HepG2 (cell line): ENCODE results near the gene IL17C. TPM values are rescaled to one million over a fixed set of nuclear protein-coding genes. Genes with fewer than 3 reads are reported as not detected.

Source experiments
- ATAC-seq: fragments of 200-7000 bp; cut with Tn5 transposase; 3 replicates; pipeline ENCODE4 v1.9.1; 2020; ENCODE audit warnings: mild to moderate bottlenecking, moderate library complexity
- BruUV-seq: library from RNA; stranded (reverse); fragments of 400-500 nt; replicated peaks from 2 replicates; lab custom pipeline; 2021; lab: Mats Ljungman, UMichigan
- CTCF ChIA-PET: fragments of 300-600 bp; formaldehyde crosslinking; extraction: SDS; loops from one replicate; lab custom pipeline; 2021; ENCODE audit warnings: low total read pairs, inconsistent platforms, low intra/inter-chr PET ratio; lab: Yijun Ruan, JAX
- POLR2A ChIA-PET: fragments of 350-600 bp; sonication (Branson Sonifier 250); formaldehyde crosslinking; loops from one replicate; lab custom pipeline; 2020; ENCODE audit warnings: antibody characterized with exemption, inconsistent platforms; lab: Yijun Ruan, JAX
- DNase-seq: peaks from one replicate; pipeline ENCODE4 v3.0.0-alpha.2; 2015; ENCODE audit warnings: low spot score
- FAIRE-seq: peaks from 3 replicates; lab custom pipeline; 2011; peaks lifted over from hg19 to GRCh38; lab: Jason Lieb, UNC
- H2AFZ ChIP-seq: one replicate; pipeline ENCODE4 v1.6.1; 2011; ENCODE audit warnings: low read length, inconsistent platforms
- H3K27ac ChIP-seq: fragments of 300-600 bp; 3 replicates; pipeline ENCODE4 v1.8.0; 2011; ENCODE audit warnings: mixed run types, mild to moderate bottlenecking, mixed read lengths, low read length, inconsistent platforms; ENCODE audit not compliant: insufficient read depth; ENCODE audit errors: extremely low read length
- H3K27me3 ChIP-seq, 2 experiments: fragments of 200-600 bp in 1 of 2; 2 replicates in 1 of 2; 3 replicates in 1 of 2; pipeline versions ENCODE4 v1.6.0 to v1.8.0; 2011; ENCODE audit warnings: low read length in 2 of 2, mild to moderate bottlenecking in 2 of 2, moderate library complexity in 2 of 2, inconsistent platforms in 1 of 2; ENCODE audit not compliant: insufficient read depth in 2 of 2, control insufficient read depth in 1 of 2
- H3K36me3 ChIP-seq, 2 experiments: fragments of 200-600 bp in 1 of 2; replicated peaks in 1 of 2; 2 replicates in 1 of 2; 3 replicates in 1 of 2; pipeline versions ENCODE4 v1.5.1 to v1.8.0; 2011; ENCODE audit warnings: low read length in 2 of 2, inconsistent platforms in 1 of 2; ENCODE audit not compliant: insufficient read depth in 2 of 2, control insufficient read depth in 1 of 2
- H3K4me1 ChIP-seq: 2 replicates; pipeline ENCODE4 v1.5.1; 2012; ENCODE audit warnings: low read length, inconsistent platforms; ENCODE audit not compliant: insufficient read depth
- H3K4me2 ChIP-seq: 2 replicates; pipeline ENCODE4 v1.6.0; 2011; ENCODE audit warnings: low read depth, low read length, inconsistent platforms
- H3K4me3 ChIP-seq, 3 experiments: fragments of 200-600 bp in 1 of 3; sonication (generic), shearing (Covaris generic) in 1 of 3; replicated peaks in 1 of 3; 2 replicates each; pipeline ENCODE4 v1.5.1; 2011 to 2016; ENCODE audit warnings: low read length in 3 of 3, inconsistent platforms in 2 of 3, low read depth in 2 of 3, mild to moderate bottlenecking in 2 of 3, control low read depth in 1 of 3, mixed read lengths in 1 of 3; ENCODE audit not compliant: insufficient read depth in 1 of 3
- H3K79me2 ChIP-seq: one replicate; pipeline ENCODE4 v1.6.1; 2011; ENCODE audit warnings: low read length, inconsistent platforms; ENCODE audit not compliant: insufficient read depth
- H3K9ac ChIP-seq: 2 replicates; pipeline ENCODE4 v1.6.0; 2011; ENCODE audit warnings: mild to moderate bottlenecking, low read depth, low read length, inconsistent platforms; ENCODE audit not compliant: insufficient read depth
- H3K9me3 ChIP-seq: 2 replicates; pipeline ENCODE4 v1.5.1; 2012; ENCODE audit warnings: mild to moderate bottlenecking, low read length
- H4K20me1 ChIP-seq: 2 replicates; pipeline ENCODE4 v1.6.0; 2011; ENCODE audit warnings: inconsistent platforms, mild to moderate bottlenecking, low read length, moderate library complexity; ENCODE audit not compliant: insufficient read depth
- ELF4 ChIP-seq: sonication (generic); formaldehyde crosslinking; IDR thresholded peaks from 2 replicates; pipeline ENCODE4 v1.5.0; 2020; ENCODE audit warnings: missing genetic modification reagents, mild to moderate bottlenecking, moderate library complexity, borderline replicate concordance
- NFYC ChIP-seq: IDR thresholded peaks from 2 replicates; pipeline ENCODE4 v1.6.1; 2016; ENCODE audit warnings: missing genetic modification reagents, missing compliant biosample characterization
- PAWR ChIP-seq: sonication (generic); formaldehyde crosslinking; IDR thresholded peaks from 2 replicates; pipeline ENCODE4 v1.4.0; 2020; ENCODE audit warnings: missing genetic modification reagents, mild to moderate bottlenecking, borderline replicate concordance
- POGK ChIP-seq: sonication (generic); formaldehyde crosslinking; conservative IDR thresholded peaks from 2 replicates; pipeline ENCODE4 v1.8.0; 2022; ENCODE audit warnings: mild to moderate bottlenecking, moderate library complexity, missing genetic modification reagents
- POLR2AphosphoS2 ChIP-seq: IDR thresholded peaks from 2 replicates; pipeline ENCODE4 v1.6.1; 2011; ENCODE audit warnings: low read depth, low read length, improper control_type of control experiment
- THAP11 ChIP-seq: IDR thresholded peaks from 2 replicates; pipeline ENCODE4 v1.6.1; 2016; ENCODE audit warnings: missing biosample characterization, missing genetic modification reagents
- XBP1 ChIP-seq: sonication (generic); formaldehyde crosslinking; IDR thresholded peaks from 2 replicates; pipeline ENCODE4 v1.5.0; 2020; ENCODE audit warnings: missing genetic modification reagents
- ZBTB20 ChIP-seq: sonication (generic); formaldehyde crosslinking; IDR thresholded peaks from 2 replicates; pipeline ENCODE4 v1.8.1; 2023; ENCODE audit warnings: missing genetic modification reagents, low read depth, mild to moderate bottlenecking, borderline replicate concordance
- ZNF317 ChIP-seq: sonication (generic); formaldehyde crosslinking; IDR thresholded peaks from 2 replicates; pipeline ENCODE4 v1.5.0; 2020; ENCODE audit warnings: mild to moderate bottlenecking, missing genetic modification reagents
- ZNF841 ChIP-seq: sonication (generic); formaldehyde crosslinking; IDR thresholded peaks from 2 replicates; pipeline ENCODE4 v1.8.1; 2023; ENCODE audit warnings: missing genetic modification reagents, borderline replicate concordance
- WGBS: methylation state at CpG from one replicate; pipeline ENCODE4 v1.1.6; 2017; ENCODE audit warnings: low lambda C conversion rate; 5-methylcytosine and 5-hydroxymethylcytosine counted together
- in situ Hi-C: cut with HindIII; loops from 2 replicates; pipeline ENCODE4 v1.10.0; 2017; ENCODE audit warnings: low pct_unique_long_range_greater_than_20kb; ENCODE audit not compliant: extremely low pct_ligation_motif_present
- intact Hi-C: fragments of 100-400 bp; cut with micrococcal nuclease; formaldehyde crosslinking; loops from one replicate; pipeline ENCODE4 v1.10.0; 2022; ENCODE audit not compliant: unreplicated experiment
- polyA plus RNA-seq, 8 experiments: library from polyadenylated mRNA; depleted of rRNA in 3 of 8; stranded (reverse) in 7 of 8; unstranded in 1 of 8; fragments of >200 nt; fragmentation: Illumina TruSeq in 4 of 8; extraction: Trizol in 4 of 8; gene quantifications; 2 replicates each; pipeline versions ENCODE4 v1.2.1 to v1.2.3, GENCODE V29; 2011 to 2016; ENCODE audit warnings: low read depth in 4 of 8, missing spikeins in 1 of 8, mixed read lengths in 1 of 8; ENCODE audit not compliant: insufficient read depth in 1 of 8
- total RNA-seq, 5 experiments: library from RNA; depleted of rRNA; stranded (reverse); fragments of >200 nt; fragmentation: Illumina TruSeq; extraction: Trizol; gene quantifications; 2 replicates each; pipeline ENCODE4 v1.2.3, GENCODE V29; 2016; ENCODE audit warnings: low read depth in 1 of 5
- TF ChIP-seq, protein P1 (sequence below): sonication (generic); formaldehyde crosslinking; IDR thresholded peaks from 2 replicates; pipeline ENCODE4 v1.4.0; 2020; ENCODE audit warnings: missing genetic modification reagents

The IL17C gene
- total and polyA plus RNA-seq, 2 of the 13 experiments (the other 11 are each of a cell fraction or from before 2014, with no cell fraction given): not detected

- FAIRE-seq (peak; percentile 8), DNase-seq (no peak), ATAC-seq (no peak)
- POLR2A ChIA-PET: no interaction called here
- H3K27ac ChIP-seq: no peak overlapping the region
- peaks cover 23% of the 10 kb centered on the region for H3K79me2 ChIP-seq
- no peak for TF ChIP-seq THAP11 (CRISPR knock-in tag)
- TF ChIP-seq ELF4: no peak
- no peak for TF ChIP-seq ZNF841 (CRISPR knock-in tag)
- TF ChIP-seq XBP1: no peak
- TF ChIP-seq POLR2AphosphoS2: no peak
- no peak for TF ChIP-seq ZBTB20 (CRISPR knock-in tag)
- TF ChIP-seq POGK: no peak
- TF ChIP-seq, protein P1, sequence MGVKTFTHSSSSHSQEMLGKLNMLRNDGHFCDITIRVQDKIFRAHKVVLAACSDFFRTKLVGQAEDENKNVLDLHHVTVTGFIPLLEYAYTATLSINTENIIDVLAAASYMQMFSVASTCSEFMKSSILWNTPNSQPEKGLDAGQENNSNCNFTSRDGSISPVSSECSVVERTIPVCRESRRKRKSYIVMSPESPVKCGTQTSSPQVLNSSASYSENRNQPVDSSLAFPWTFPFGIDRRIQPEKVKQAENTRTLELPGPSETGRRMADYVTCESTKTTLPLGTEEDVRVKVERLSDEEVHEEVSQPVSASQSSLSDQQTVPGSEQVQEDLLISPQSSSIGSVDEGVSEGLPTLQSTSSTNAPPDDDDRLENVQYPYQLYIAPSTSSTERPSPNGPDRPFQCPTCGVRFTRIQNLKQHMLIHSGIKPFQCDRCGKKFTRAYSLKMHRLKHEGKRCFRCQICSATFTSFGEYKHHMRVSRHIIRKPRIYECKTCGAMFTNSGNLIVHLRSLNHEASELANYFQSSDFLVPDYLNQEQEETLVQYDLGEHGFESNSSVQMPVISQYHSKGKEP (CRISPR knock-in tag): no peak
- TF ChIP-seq NFYC: no peak
- no peak for TF ChIP-seq PAWR (CRISPR knock-in tag)
- TF ChIP-seq ZNF317: no peak
- WGBS: 95% methylated on average over 6 of the region's 6 CpGs
- intact Hi-C loops: no loop called here
- no TSS peak for BruUV-seq
- H3K4me3 ChIP-seq: no peak overlapping the region
- H2AFZ ChIP-seq: no peak overlapping the region
- no peaks in the 10 kb centered on the region for H3K9me3 ChIP-seq
- H3K4me1 ChIP-seq: no peaks in the 10 kb centered on the region
- no peak overlapping the region for H3K9ac ChIP-seq
- peaks cover 45 to 73% of the 10 kb centered on the region in 2 experiments for H3K36me3 ChIP-seq
- H3K27me3 ChIP-seq: no peaks in the 10 kb centered on the region
- H4K20me1 ChIP-seq: no peaks in the 10 kb centered on the region; the same call in 1 of the 2 replicates
- in situ Hi-C loops: no loop called here
- no peak overlapping the region for H3K4me2 ChIP-seq
- CTCF ChIA-PET: no interaction called here
These were observed 49.6 kb upstream of the IL17C start for GRCh38 chr16:88588754-88589153.
